K562 (cell line): ENCODE results near the gene CUTA. TPM values are rescaled to one million over a fixed set of nuclear protein-coding genes. Genes with fewer than 3 reads are reported as not detected.

Source experiments
- ARHGAP35 ChIP-seq: fragments of 450-650 bp; IDR thresholded peaks from 2 replicates; pipeline ENCODE4 v1.6.1; 2018; ENCODE audit not compliant: partially characterized antibody
- FOXJ2 ChIP-seq: fragments of 200-800 bp; sonication (Bioruptor generic); IDR thresholded peaks from 2 replicates; pipeline ENCODE4 v1.6.1; 2016; ENCODE audit warnings: missing genetic modification characterization, missing compliant biosample characterization
- HDGF ChIP-seq: fragments of 450-650 bp; IDR thresholded peaks from 2 replicates; pipeline ENCODE4 v1.6.1; 2016
- MITF ChIP-seq: IDR thresholded peaks from 2 replicates; pipeline ENCODE4 v1.6.1; 2014; ENCODE audit warnings: antibody characterized with exemption
- OTX1 ChIP-seq: fragments of 450-650 bp; formaldehyde crosslinking; IDR thresholded peaks from 2 replicates; pipeline ENCODE4 v1.4.0; 2022; ENCODE audit warnings: mild to moderate bottlenecking
- PTTG1 ChIP-seq: fragments of 450-650 bp; IDR thresholded peaks from 2 replicates; pipeline ENCODE4 v1.6.1; 2016; ENCODE audit warnings: low read depth, mild to moderate bottlenecking, missing genetic modification characterization, missing compliant biosample characterization
- SIN3A ChIP-seq, 2 experiments: fragments of 150-350 bp in 1 of 2; IDR thresholded peaks; 2 replicates each; pipeline ENCODE4 v1.6.1; 2011 to 2016; ENCODE audit warnings: borderline replicate concordance in 2 of 2, low read depth in 2 of 2, low read length in 2 of 2, mild to moderate bottlenecking in 2 of 2, moderate library complexity in 2 of 2; ENCODE audit not compliant: control insufficient read depth in 1 of 2
- SRSF1 ChIP-seq: fragments of 200-400 bp; formaldehyde crosslinking; IDR thresholded peaks from 2 replicates; pipeline ENCODE4 v1.6.1; 2017; ENCODE audit warnings: mild to moderate bottlenecking, low read depth, low read length, moderate library complexity
- ZNF12 ChIP-seq: sonication (generic); formaldehyde crosslinking; IDR thresholded peaks from 2 replicates; pipeline ENCODE4 v1.4.0; 2020; ENCODE audit warnings: mild to moderate bottlenecking, missing genetic modification reagents
- ZNF133 ChIP-seq: fragments of 250-450 bp; sonication (Bioruptor Pico); IDR thresholded peaks from 2 replicates; pipeline ENCODE4 v1.4.0; 2020; ENCODE audit warnings: mild to moderate bottlenecking
- ZNF23 ChIP-seq: fragments of 250-450 bp; sonication (Bioruptor Pico); IDR thresholded peaks from 2 replicates; pipeline ENCODE4 v1.4.0; 2020; ENCODE audit warnings: mild to moderate bottlenecking
- ZNF354B ChIP-seq: fragments of 250-450 bp; sonication (Bioruptor Pico); IDR thresholded peaks from 2 replicates; pipeline ENCODE4 v1.4.0; 2020
- polyA plus RNA-seq, 8 experiments: library from polyadenylated mRNA; depleted of rRNA in 4 of 8; stranded (reverse) in 5 of 8; unstranded in 3 of 8; fragments of >200 nt; fragmentation: Nextera tagmentation in 2 of 8; fragmentation: Illumina TruSeq in 1 of 8; extraction: Ambion mirVana in 2 of 8; extraction: Trizol in 1 of 8; gene quantifications; 2 replicates each; pipeline versions ENCODE4 v1.2.1 to v1.2.3, GENCODE V29; 2011 to 2014; ENCODE audit warnings: inconsistent platforms in 1 of 8, missing spikeins in 1 of 8
- total RNA-seq, 7 experiments: library from RNA; depleted of rRNA in 6 of 7; stranded (reverse); fragments of >200 nt in 6 of 7; fragmentation: Illumina TruSeq in 2 of 7; extraction: Trizol in 2 of 7; gene quantifications; 2 replicates each; pipeline versions ENCODE4 v1.2.1 to v1.2.3, GENCODE V29; 2011 to 2021; ENCODE audit warnings: low replicate concordance in 1 of 7
- TF ChIP-seq, protein P1 (sequence below): fragments of 450-650 bp; IDR thresholded peaks from 2 replicates; pipeline ENCODE4 v1.6.1; 2014; ENCODE audit warnings: low read depth, mild to moderate bottlenecking, moderate library complexity, borderline replicate concordance
- TF ChIP-seq, protein P2 (sequence below): sonication (generic); formaldehyde crosslinking; IDR thresholded peaks from 2 replicates; pipeline ENCODE4 v1.8.1; 2022; ENCODE audit warnings: missing genetic modification reagents
- TF ChIP-seq, protein P3 (sequence below): sonication (generic); formaldehyde crosslinking; IDR thresholded peaks from 2 replicates; pipeline ENCODE4 v1.8.0; 2022; ENCODE audit warnings: mild to moderate bottlenecking, missing genetic modification reagents
- TF ChIP-seq, protein P4 (sequence below): sonication (generic); formaldehyde crosslinking; IDR thresholded peaks from 2 replicates; pipeline ENCODE4 v1.8.1; 2023; ENCODE audit warnings: mild to moderate bottlenecking, missing genetic modification reagents

The CUTA gene
- total and polyA plus RNA-seq, 9 of the 15 experiments (the other 6 are each of a cell fraction or from before 2014, with no cell fraction given), result 166 to 682 (median 310) TPM

- TF ChIP-seq, protein P1, sequence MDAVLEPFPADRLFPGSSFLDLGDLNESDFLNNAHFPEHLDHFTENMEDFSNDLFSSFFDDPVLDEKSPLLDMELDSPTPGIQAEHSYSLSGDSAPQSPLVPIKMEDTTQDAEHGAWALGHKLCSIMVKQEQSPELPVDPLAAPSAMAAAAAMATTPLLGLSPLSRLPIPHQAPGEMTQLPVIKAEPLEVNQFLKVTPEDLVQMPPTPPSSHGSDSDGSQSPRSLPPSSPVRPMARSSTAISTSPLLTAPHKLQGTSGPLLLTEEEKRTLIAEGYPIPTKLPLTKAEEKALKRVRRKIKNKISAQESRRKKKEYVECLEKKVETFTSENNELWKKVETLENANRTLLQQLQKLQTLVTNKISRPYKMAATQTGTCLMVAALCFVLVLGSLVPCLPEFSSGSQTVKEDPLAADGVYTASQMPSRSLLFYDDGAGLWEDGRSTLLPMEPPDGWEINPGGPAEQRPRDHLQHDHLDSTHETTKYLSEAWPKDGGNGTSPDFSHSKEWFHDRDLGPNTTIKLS, result no peak
- no peak for TF ChIP-seq HDGF
- no peak for TF ChIP-seq PTTG1
- no peak for TF ChIP-seq OTX1 (CRISPR knock-in tag)
- TF ChIP-seq SIN3A (IDR thresholded peaks at IDR 0.05; ENCODE audit: borderline replicate concordance in 2 of 2, control insufficient read depth in 1 of 2, low read depth in 2 of 2, low read length in 2 of 2), result 0 out of 4 replicates have a peak, but pooled peaks of 1 of the 2 experiments have one; percentile 9
- no peak for TF ChIP-seq ARHGAP35
- TF ChIP-seq MITF, result no peak
- TF ChIP-seq, protein P2, sequence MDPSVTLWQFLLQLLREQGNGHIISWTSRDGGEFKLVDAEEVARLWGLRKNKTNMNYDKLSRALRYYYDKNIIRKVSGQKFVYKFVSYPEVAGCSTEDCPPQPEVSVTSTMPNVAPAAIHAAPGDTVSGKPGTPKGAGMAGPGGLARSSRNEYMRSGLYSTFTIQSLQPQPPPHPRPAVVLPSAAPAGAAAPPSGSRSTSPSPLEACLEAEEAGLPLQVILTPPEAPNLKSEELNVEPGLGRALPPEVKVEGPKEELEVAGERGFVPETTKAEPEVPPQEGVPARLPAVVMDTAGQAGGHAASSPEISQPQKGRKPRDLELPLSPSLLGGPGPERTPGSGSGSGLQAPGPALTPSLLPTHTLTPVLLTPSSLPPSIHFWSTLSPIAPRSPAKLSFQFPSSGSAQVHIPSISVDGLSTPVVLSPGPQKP (CRISPR knock-in tag), result no peak
- no peak for TF ChIP-seq FOXJ2 (tag)
- TF ChIP-seq SRSF1, result no peak
- TF ChIP-seq, protein P3, sequence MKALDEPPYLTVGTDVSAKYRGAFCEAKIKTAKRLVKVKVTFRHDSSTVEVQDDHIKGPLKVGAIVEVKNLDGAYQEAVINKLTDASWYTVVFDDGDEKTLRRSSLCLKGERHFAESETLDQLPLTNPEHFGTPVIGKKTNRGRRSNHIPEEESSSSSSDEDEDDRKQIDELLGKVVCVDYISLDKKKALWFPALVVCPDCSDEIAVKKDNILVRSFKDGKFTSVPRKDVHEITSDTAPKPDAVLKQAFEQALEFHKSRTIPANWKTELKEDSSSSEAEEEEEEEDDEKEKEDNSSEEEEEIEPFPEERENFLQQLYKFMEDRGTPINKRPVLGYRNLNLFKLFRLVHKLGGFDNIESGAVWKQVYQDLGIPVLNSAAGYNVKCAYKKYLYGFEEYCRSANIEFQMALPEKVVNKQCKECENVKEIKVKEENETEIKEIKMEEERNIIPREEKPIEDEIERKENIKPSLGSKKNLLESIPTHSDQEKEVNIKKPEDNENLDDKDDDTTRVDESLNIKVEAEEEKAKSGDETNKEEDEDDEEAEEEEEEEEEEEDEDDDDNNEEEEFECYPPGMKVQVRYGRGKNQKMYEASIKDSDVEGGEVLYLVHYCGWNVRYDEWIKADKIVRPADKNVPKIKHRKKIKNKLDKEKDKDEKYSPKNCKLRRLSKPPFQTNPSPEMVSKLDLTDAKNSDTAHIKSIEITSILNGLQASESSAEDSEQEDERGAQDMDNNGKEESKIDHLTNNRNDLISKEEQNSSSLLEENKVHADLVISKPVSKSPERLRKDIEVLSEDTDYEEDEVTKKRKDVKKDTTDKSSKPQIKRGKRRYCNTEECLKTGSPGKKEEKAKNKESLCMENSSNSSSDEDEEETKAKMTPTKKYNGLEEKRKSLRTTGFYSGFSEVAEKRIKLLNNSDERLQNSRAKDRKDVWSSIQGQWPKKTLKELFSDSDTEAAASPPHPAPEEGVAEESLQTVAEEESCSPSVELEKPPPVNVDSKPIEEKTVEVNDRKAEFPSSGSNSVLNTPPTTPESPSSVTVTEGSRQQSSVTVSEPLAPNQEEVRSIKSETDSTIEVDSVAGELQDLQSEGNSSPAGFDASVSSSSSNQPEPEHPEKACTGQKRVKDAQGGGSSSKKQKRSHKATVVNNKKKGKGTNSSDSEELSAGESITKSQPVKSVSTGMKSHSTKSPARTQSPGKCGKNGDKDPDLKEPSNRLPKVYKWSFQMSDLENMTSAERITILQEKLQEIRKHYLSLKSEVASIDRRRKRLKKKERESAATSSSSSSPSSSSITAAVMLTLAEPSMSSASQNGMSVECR (CRISPR knock-in tag), result peak; percentile 98
- TF ChIP-seq ZNF23 (CRISPR knock-in tag), result no peak
- no peak for TF ChIP-seq ZNF12
- no peak for TF ChIP-seq ZNF133 (CRISPR knock-in tag)
- TF ChIP-seq, protein P4, sequence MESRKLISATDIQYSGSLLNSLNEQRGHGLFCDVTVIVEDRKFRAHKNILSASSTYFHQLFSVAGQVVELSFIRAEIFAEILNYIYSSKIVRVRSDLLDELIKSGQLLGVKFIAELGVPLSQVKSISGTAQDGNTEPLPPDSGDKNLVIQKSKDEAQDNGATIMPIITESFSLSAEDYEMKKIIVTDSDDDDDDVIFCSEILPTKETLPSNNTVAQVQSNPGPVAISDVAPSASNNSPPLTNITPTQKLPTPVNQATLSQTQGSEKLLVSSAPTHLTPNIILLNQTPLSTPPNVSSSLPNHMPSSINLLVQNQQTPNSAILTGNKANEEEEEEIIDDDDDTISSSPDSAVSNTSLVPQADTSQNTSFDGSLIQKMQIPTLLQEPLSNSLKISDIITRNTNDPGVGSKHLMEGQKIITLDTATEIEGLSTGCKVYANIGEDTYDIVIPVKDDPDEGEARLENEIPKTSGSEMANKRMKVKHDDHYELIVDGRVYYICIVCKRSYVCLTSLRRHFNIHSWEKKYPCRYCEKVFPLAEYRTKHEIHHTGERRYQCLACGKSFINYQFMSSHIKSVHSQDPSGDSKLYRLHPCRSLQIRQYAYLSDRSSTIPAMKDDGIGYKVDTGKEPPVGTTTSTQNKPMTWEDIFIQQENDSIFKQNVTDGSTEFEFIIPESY (CRISPR knock-in tag), result no peak
- TF ChIP-seq ZNF354B (CRISPR knock-in tag), result no peak
Observed at GRCh38 chr6:33391922-33392594, 25.8 kb downstream of the CUTA start (continued).
